GM12801 (cell line): Measurements from ENCODE around the gene XXYLT1.

Experiments
- CTCF ChIP-seq: IDR thresholded peaks from one replicate; pipeline ENCODE4 v1.5.1; 2011; ENCODE audit warnings: control low read depth; ENCODE audit not compliant: insufficient read length; ENCODE audit errors: extremely low read depth

The XXYLT1 gene

GRCh38 chr3:195209083-195209846 is 61.7 kb downstream of the XXYLT1 start:
- TF ChIP-seq CTCF: no peak

- TF ChIP-seq CTCF: no peak
Measured at GRCh38 chr3:195208631-195209030, 62.3 kb downstream of the XXYLT1 start.

GRCh38 chr3:195208183-195208582 is 62.8 kb downstream of the XXYLT1 start:
- TF ChIP-seq CTCF: no peak

- no peak for TF ChIP-seq CTCF
Measured at GRCh38 chr3:195207731-195208130, 63.2 kb downstream of the XXYLT1 start.

- TF ChIP-seq CTCF: no peak
Measured at GRCh38 chr3:195207056-195207455, 63.9 kb downstream of the XXYLT1 start.

GRCh38 chr3:195204360-195205163 is 66.4 kb downstream of the XXYLT1 start:
- TF ChIP-seq CTCF: no peak

GRCh38 chr3:195203606-195204005 is 67.4 kb downstream of the XXYLT1 start:
- TF ChIP-seq CTCF: no peak
